OCI-LY7 (cell line): ENCODE results near the gene DENND1A. TPM values are rescaled to one million over a fixed set of nuclear protein-coding genes. Genes with fewer than 3 reads are reported as not detected.

Experiments used
- BruUV-seq: library from RNA; stranded (reverse); fragments of 400-500 nt; replicated peaks from 2 replicates; lab custom pipeline; 2021; lab: Mats Ljungman, UMichigan
- CTCF ChIA-PET: fragments of 300-600 bp; sonication (Branson Sonifier 250); formaldehyde crosslinking; loops from one replicate; lab custom pipeline; 2022; ENCODE audit warnings: antibody characterized with exemption; ENCODE audit not compliant: unreplicated experiment; lab: Charles Lee
- POLR2A ChIA-PET: fragments of 300-600 bp; sonication (Branson Sonifier 250); formaldehyde crosslinking; loops from one replicate; lab custom pipeline; 2022; ENCODE audit warnings: antibody characterized with exemption; lab: Charles Lee
- DNase-seq: peaks from one replicate; pipeline ENCODE4 v3.0.0-alpha.2; 2015; ENCODE audit warnings: low spot score
- H2AFZ ChIP-seq: fragments of 200-600 bp; sonication (generic), shearing (Covaris generic); 2 replicates; pipeline ENCODE4 v1.6.1; 2014; ENCODE audit warnings: mild to moderate bottlenecking, antibody characterized with exemption, low read length, moderate library complexity
- H3K27ac ChIP-seq: fragments of 200-600 bp; sonication (generic); 2 replicates; pipeline ENCODE4 v1.5.1; 2014; ENCODE audit warnings: mixed run types, low read depth, mild to moderate bottlenecking, moderate library complexity, low read length, inconsistent platforms; ENCODE audit not compliant: poor library complexity, severe bottlenecking
- H3K36me3 ChIP-seq: fragments of 200-600 bp; sonication (generic); 2 replicates; pipeline ENCODE4 v1.6.1; 2014; ENCODE audit warnings: mild to moderate bottlenecking, antibody characterized with exemption, low read length, moderate library complexity, mixed read lengths; ENCODE audit not compliant: insufficient read depth
- H3K4me1 ChIP-seq: fragments of 200-600 bp; sonication (generic); 2 replicates; pipeline ENCODE4 v1.5.1; 2014; ENCODE audit warnings: mild to moderate bottlenecking, low read length; ENCODE audit not compliant: insufficient read depth, poor library complexity, severe bottlenecking
- H3K4me2 ChIP-seq: fragments of 200-600 bp; sonication (generic); 2 replicates; pipeline ENCODE4 v1.6.1; 2014; ENCODE audit warnings: mild to moderate bottlenecking, low read length
- H3K4me3 ChIP-seq: fragments of 200-600 bp; sonication (generic); 2 replicates; pipeline ENCODE4 v1.5.1; 2014; ENCODE audit warnings: mild to moderate bottlenecking, low read depth, low read length; ENCODE audit not compliant: poor library complexity, severe bottlenecking
- H3K79me2 ChIP-seq: fragments of 200-600 bp; sonication (generic); 2 replicates; pipeline ENCODE4 v1.6.1; 2016; ENCODE audit warnings: low read depth, mild to moderate bottlenecking, low read length, moderate library complexity, mixed read lengths; ENCODE audit not compliant: insufficient read depth
- H3K9me2 ChIP-seq: fragments of 200-600 bp; sonication (generic); 2 replicates; pipeline ENCODE4 v1.6.1; 2016; ENCODE audit warnings: mild to moderate bottlenecking, low read length, mixed read lengths; ENCODE audit not compliant: insufficient read depth
- H3K9me3 ChIP-seq: fragments of 200-600 bp; sonication (generic); 2 replicates; pipeline ENCODE4 v1.6.1; 2014; ENCODE audit warnings: mild to moderate bottlenecking, mixed run types, low read length, mixed read lengths
- H4K20me1 ChIP-seq: fragments of 200-600 bp; sonication (generic); 2 replicates; pipeline ENCODE4 v1.6.1; 2014; ENCODE audit warnings: mild to moderate bottlenecking, antibody characterized with exemption, low read length, moderate library complexity, mixed read lengths; ENCODE audit not compliant: insufficient read depth
- CTCF ChIP-seq: fragments of 200-600 bp; sonication (generic); conservative IDR thresholded peaks from 2 replicates; pipeline ENCODE4 v1.5.1; 2014; ENCODE audit warnings: mild to moderate bottlenecking, antibody characterized with exemption, low read length, moderate library complexity, mixed read lengths
- EZH2phosphoT487 ChIP-seq: fragments of 200-600 bp; sonication (generic); IDR thresholded peaks from 2 replicates; pipeline ENCODE4 v1.6.1; 2018; ENCODE audit warnings: low read depth, borderline replicate concordance, mild to moderate bottlenecking, mixed run types, antibody characterized with exemption, low read length, moderate library complexity, mixed read lengths
- intact Hi-C: fragments of 100-400 bp; cut with micrococcal nuclease; formaldehyde crosslinking; loops from one replicate; pipeline ENCODE4 v1.10.0; 2022; ENCODE audit not compliant: unreplicated experiment
- total RNA-seq, 2 experiments: library from RNA; depleted of rRNA in 1 of 2; stranded (reverse); fragments of >200 nt in 1 of 2; shearing (Covaris generic) in 1 of 2; gene quantifications; 2 replicates each; pipeline ENCODE4 v1.2.3, GENCODE V29; 2014 to 2022

The DENND1A gene
- total RNA-seq, 2 experiments from 2014 or later = 17.9 to 36.3 TPM

GRCh38 chr9:123360161-123361085 lies 569.5 kb downstream of the DENND1A start:
- Histone ChIP-seq H3K9me2 (no peaks in the 10 kb centered on the region), H2AFZ (no peak overlapping the region), H4K20me1 (no peaks in the 10 kb centered on the region), H3K4me2 (peak overlapping the region; percentile 18; the same call in 1 of the 2 replicates), H3K4me3 (no peak overlapping the region), H3K9me3 (no peaks in the 10 kb centered on the region), H3K4me1 (peaks cover 21% of the 10 kb centered on the region), H3K27ac (no peak overlapping the region), H3K36me3 (no peaks in the 10 kb centered on the region), H3K79me2 (no peaks in the 10 kb centered on the region)
- no peak for TF ChIP-seq EZH2phosphoT487
- no peak for TF ChIP-seq CTCF
- POLR2A ChIA-PET = interaction anchor here (1.0 to 1.4 kb wide), 2 partner anchors 11 to 12 kb away, joined by 4 to 5 read pairs; no protein-coding TSS in a partner anchor
- CTCF ChIA-PET = interaction anchor here (0.6 to 0.7 kb wide), 3 partner anchors 10 to 258 kb away, joined by 3 read pairs; no protein-coding TSS in a partner anchor
- peak; percentile 50 for DNase-seq
- intact Hi-C loops = no loop called here
- BruUV-seq = no TSS peak

- no peak for DNase-seq
- ChIA-PET POLR2A (interaction anchor here (0.6 to 1.4 kb wide), 4 partner anchors 10 to 363 kb away, joined by 3 to 6 read pairs (median 4); no protein-coding TSS in a partner anchor), CTCF (interaction anchor here (0.7 kb wide), 1 partner anchor 9 kb away, joined by 3 read pairs; no protein-coding TSS in a partner anchor)
- H3K4me2 ChIP-seq = no peak overlapping the region; the same call in 1 of the 2 replicates
- no TSS peak for BruUV-seq
- H3K9me3 ChIP-seq = no peaks in the 10 kb centered on the region
- TF ChIP-seq CTCF (no peak), EZH2phosphoT487 (no peak)
- H3K27ac ChIP-seq = no peak overlapping the region
- H3K79me2 ChIP-seq = no peaks in the 10 kb centered on the region
- H2AFZ ChIP-seq = no peak overlapping the region
- H3K4me3 ChIP-seq = no peak overlapping the region
- no peaks in the 10 kb centered on the region for H3K36me3 ChIP-seq
- peaks cover 21% of the 10 kb centered on the region for H3K4me1 ChIP-seq
- H4K20me1 ChIP-seq = no peaks in the 10 kb centered on the region
- intact Hi-C loops = no loop called here
- no peaks in the 10 kb centered on the region for H3K9me2 ChIP-seq
Observed at GRCh38 chr9:123359546-123359945, 570.4 kb downstream of the DENND1A start.
